Smooth muscle cell (in vitro differentiated cells): ENCODE results near the gene IARS1. TPM values are rescaled to one million over a fixed set of nuclear protein-coding genes. Genes with fewer than 3 reads are reported as not detected.

Source experiments
- DNase-seq: peaks from one replicate; lab custom pipeline; 2025; ENCODE audit not compliant: unreplicated experiment; lab: John Stamatoyannopoulos, UW
- H2AFZ ChIP-seq: fragments of 200-600 bp; sonication (generic); 2 replicates; pipeline ENCODE4 v1.6.0; 2016; ENCODE audit warnings: antibody characterized with exemption, low read depth, mild to moderate bottlenecking
- H3F3A ChIP-seq: fragments of 200-600 bp; sonication (generic); 2 replicates; pipeline ENCODE4 v1.6.0; 2017; ENCODE audit warnings: antibody characterized with exemption, low read depth
- H3K27ac ChIP-seq: fragments of 200-600 bp; sonication (generic); 2 replicates; pipeline ENCODE4 v1.5.1; 2016; ENCODE audit warnings: low read depth, mild to moderate bottlenecking
- H3K27me3 ChIP-seq: fragments of 200-600 bp; sonication (generic); 2 replicates; pipeline ENCODE4 v1.6.1; 2016; ENCODE audit warnings: low read depth, mild to moderate bottlenecking
- H3K36me3 ChIP-seq: fragments of 200-600 bp; sonication (generic); 2 replicates; pipeline ENCODE4 v1.5.1; 2016; ENCODE audit warnings: low read depth
- H3K4me1 ChIP-seq: fragments of 200-600 bp; sonication (generic); 2 replicates; pipeline ENCODE4 v1.5.1; 2016; ENCODE audit warnings: low read depth
- H3K4me2 ChIP-seq: fragments of 200-600 bp; sonication (generic); 2 replicates; pipeline ENCODE4 v1.6.0; 2016; ENCODE audit warnings: mild to moderate bottlenecking
- H3K4me3 ChIP-seq: fragments of 200-600 bp; sonication (generic); 2 replicates; pipeline ENCODE4 v1.5.1; 2016; ENCODE audit warnings: mild to moderate bottlenecking
- H3K79me2 ChIP-seq: fragments of 200-600 bp; sonication (generic); 2 replicates; pipeline ENCODE4 v1.6.0; 2016; ENCODE audit warnings: low read depth, mild to moderate bottlenecking
- H3K9ac ChIP-seq: fragments of 200-600 bp; sonication (generic); 2 replicates; pipeline ENCODE4 v1.6.0; 2016; ENCODE audit warnings: low read depth
- H3K9me3 ChIP-seq: fragments of 200-600 bp; sonication (generic); replicated peaks from 2 replicates; pipeline ENCODE4 v1.5.1; 2016; ENCODE audit warnings: low read depth
- H4K20me1 ChIP-seq: fragments of 200-600 bp; sonication (generic); 2 replicates; pipeline ENCODE4 v1.6.0; 2016; ENCODE audit warnings: low read depth
- CTCF ChIP-seq: fragments of 200-600 bp; sonication (generic); IDR thresholded peaks from 2 replicates; pipeline ENCODE4 v1.5.1; 2017; ENCODE audit warnings: borderline replicate concordance, mild to moderate bottlenecking, antibody characterized with exemption; ENCODE audit not compliant: insufficient read depth, poor library complexity, severe bottlenecking
- WGBS: methylation state at CpG from one replicate; pipeline ENCODE4 v1.1.7; 2016; ENCODE audit warnings: low lambda C conversion rate; 5-methylcytosine and 5-hydroxymethylcytosine counted together
- polyA plus RNA-seq: library from polyadenylated mRNA; unstranded; fragments of >200 nt; fragmentation: Nextera tagmentation; extraction: Ambion mirVana; gene quantifications from 2 replicates; pipeline ENCODE4 v1.2.1, GENCODE V29; 2016
- total RNA-seq: library from RNA; depleted of rRNA; stranded (reverse); fragments of >200 nt; gene quantifications from 2 replicates; pipeline ENCODE4 v1.2.3, GENCODE V29; 2014

IARS1 gene
- total and polyA plus RNA-seq, 2 experiments from 2014 or later = 93.0 to 150 TPM

GRCh38 chr9:92278110-92278509, 15.4 kb downstream of the IARS1 start:
- TF ChIP-seq CTCF = no peak
- no peaks in the 10 kb centered on the region for H3K4me1 ChIP-seq
- H3F3A ChIP-seq = no peaks in the 10 kb centered on the region
- no peak overlapping the region for H3K4me2 ChIP-seq
- no peaks in the 10 kb centered on the region for H3K27me3 ChIP-seq
- H3K4me3 ChIP-seq = no peak overlapping the region
- no peaks in the 10 kb centered on the region for H3K9me3 ChIP-seq
- H3K36me3 ChIP-seq = peaks cover 43% of the 10 kb centered on the region
- H3K9ac ChIP-seq = no peak overlapping the region
- H4K20me1 ChIP-seq = peaks cover 13% of the 10 kb centered on the region
- H3K79me2 ChIP-seq = peaks cover 8% of the 10 kb centered on the region
- 76% methylated on average over 2 of the region's 2 CpGs for whole genome bisulfite sequencing
- no peak overlapping the region for H3K27ac ChIP-seq
- H2AFZ ChIP-seq = no peak overlapping the region
- DNase-seq = no peak

GRCh38 chr9:92276331-92277032, 17.0 kb downstream of the IARS1 start:
- no peaks in the 10 kb centered on the region for H3F3A ChIP-seq
- H2AFZ ChIP-seq = no peak overlapping the region
- H3K9me3 ChIP-seq = no peaks in the 10 kb centered on the region
- H4K20me1 ChIP-seq = peaks cover 12% of the 10 kb centered on the region
- no peak overlapping the region for H3K9ac ChIP-seq
- no peak for DNase-seq
- TF ChIP-seq CTCF = no peak
- H3K4me3 ChIP-seq = no peak overlapping the region
- peaks cover 7% of the 10 kb centered on the region for H3K79me2 ChIP-seq
- no peaks in the 10 kb centered on the region for H3K27me3 ChIP-seq
- H3K4me2 ChIP-seq = no peak overlapping the region
- 65% methylated on average over 11 of the region's 11 CpGs for WGBS
- H3K27ac ChIP-seq = peak overlapping the region; percentile 43
- H3K4me1 ChIP-seq = no peaks in the 10 kb centered on the region
- H3K36me3 ChIP-seq = peaks cover 54% of the 10 kb centered on the region

GRCh38 chr9:92275541-92275940, 18.0 kb downstream of the IARS1 start:
- no peak overlapping the region for H3K4me2 ChIP-seq
- no peaks in the 10 kb centered on the region for H3K9me3 ChIP-seq
- TF ChIP-seq CTCF = no peak
- no peak overlapping the region for H3K4me3 ChIP-seq
- H3F3A ChIP-seq = peaks cover 3% of the 10 kb centered on the region
- no peak overlapping the region for H3K9ac ChIP-seq
- peaks cover 60% of the 10 kb centered on the region for H3K36me3 ChIP-seq
- H3K27ac ChIP-seq = peak overlapping the region; percentile 43
- no peak for DNase-seq
- H2AFZ ChIP-seq = no peak overlapping the region
- peaks cover 12% of the 10 kb centered on the region for H4K20me1 ChIP-seq
- H3K4me1 ChIP-seq = no peaks in the 10 kb centered on the region
- no peaks in the 10 kb centered on the region for H3K27me3 ChIP-seq
- peaks cover 9% of the 10 kb centered on the region for H3K79me2 ChIP-seq
- WGBS = 96% methylated on average over 6 of the region's 6 CpGs

- WGBS = 89% methylated on average over 5 of the region's 5 CpGs
- TF ChIP-seq CTCF = no peak
- Histone ChIP-seq H3K27me3 (no peaks in the 10 kb centered on the region), H3K4me2 (no peak overlapping the region), H3K27ac (no peak overlapping the region), H3F3A (peaks cover 6% of the 10 kb centered on the region), H3K9me3 (no peaks in the 10 kb centered on the region), H3K79me2 (peaks cover 11% of the 10 kb centered on the region), H3K36me3 (peaks cover 53% of the 10 kb centered on the region), H4K20me1 (peaks cover 5% of the 10 kb centered on the region), H2AFZ (no peak overlapping the region), H3K4me3 (no peak overlapping the region), H3K9ac (no peak overlapping the region), H3K4me1 (no peaks in the 10 kb centered on the region)
- DNase-seq = no peak
Measured at GRCh38 chr9:92270511-92270910, 23.0 kb downstream of the IARS1 start.
